ENCODE results near the gene TMEM108. TPM values are rescaled to one million over a fixed set of nuclear protein-coding genes. Genes with fewer than 3 reads are reported as not detected.
"Not testable (repeated sequence)": the region's sequence is repeated elsewhere in the genome, so short reads cannot be mapped to it uniquely, and the experiment has no call there.

TMEM108 gene
- total RNA-seq: 1 to 10 TPM in 1 of 4 donors, under 1 TPM in 1, not detected in 2; 0.21 to 1.5 TPM

- TF ChIP-seq POLR2A (IDR thresholded peaks at IDR 0.05) (no peak), EP300 (IDR thresholded peaks at IDR 0.05) (no peak)
- TF ChIP-seq, protein P1, sequence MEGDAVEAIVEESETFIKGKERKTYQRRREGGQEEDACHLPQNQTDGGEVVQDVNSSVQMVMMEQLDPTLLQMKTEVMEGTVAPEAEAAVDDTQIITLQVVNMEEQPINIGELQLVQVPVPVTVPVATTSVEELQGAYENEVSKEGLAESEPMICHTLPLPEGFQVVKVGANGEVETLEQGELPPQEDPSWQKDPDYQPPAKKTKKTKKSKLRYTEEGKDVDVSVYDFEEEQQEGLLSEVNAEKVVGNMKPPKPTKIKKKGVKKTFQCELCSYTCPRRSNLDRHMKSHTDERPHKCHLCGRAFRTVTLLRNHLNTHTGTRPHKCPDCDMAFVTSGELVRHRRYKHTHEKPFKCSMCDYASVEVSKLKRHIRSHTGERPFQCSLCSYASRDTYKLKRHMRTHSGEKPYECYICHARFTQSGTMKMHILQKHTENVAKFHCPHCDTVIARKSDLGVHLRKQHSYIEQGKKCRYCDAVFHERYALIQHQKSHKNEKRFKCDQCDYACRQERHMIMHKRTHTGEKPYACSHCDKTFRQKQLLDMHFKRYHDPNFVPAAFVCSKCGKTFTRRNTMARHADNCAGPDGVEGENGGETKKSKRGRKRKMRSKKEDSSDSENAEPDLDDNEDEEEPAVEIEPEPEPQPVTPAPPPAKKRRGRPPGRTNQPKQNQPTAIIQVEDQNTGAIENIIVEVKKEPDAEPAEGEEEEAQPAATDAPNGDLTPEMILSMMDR (IDR thresholded peaks at IDR 0.05): no peak
- Histone ChIP-seq H3K4me1 (peaks cover 0 to 23% (median 9%) of the 10 kb centered on the region in 4 donors), H3K4me3 (peak within 1 kb of the TSS; percentile 54 to 64 (median 62)), H3K9me3 (no peaks in the 10 kb centered on the region), H3K27ac (peak within 1 kb of the TSS in 1 of 4 donors; percentile 29), H3K27me3 (peaks cover 0 to 22% of the 10 kb centered on the region in 2 donors), H3K36me3 (no peaks in the 10 kb centered on the region)
- WGBS, 2 donors: 1 to 4% methylated on average over 22 to 38 of the region's 57 CpGs
- DNase-seq (ENCODE audit: low spot score in 2 of 2): peak; percentile 8 to 16
Measured at GRCh38 chr3:133038089-133038730, at the start of gene TMEM108. TMEM108 (plus strand) TSS chr3:133038391.

- H3K27ac ChIP-seq: no peak overlapping the region
- 55 to 61% methylated on average over 1 of the region's 1 CpG for WGBS, 2 donors
- no peak overlapping the region for H3K4me3 ChIP-seq
- H3K36me3 ChIP-seq: no peaks in the 10 kb centered on the region
- no peaks in the 10 kb centered on the region for H3K9me3 ChIP-seq
- H3K4me1 ChIP-seq: no peaks in the 10 kb centered on the region
- TF ChIP-seq POLR2A (IDR thresholded peaks at IDR 0.05) (no peak), EP300 (IDR thresholded peaks at IDR 0.05) (no peak)
- TF ChIP-seq, protein P1 (IDR thresholded peaks at IDR 0.05): no peak
- DNase-seq (ENCODE audit: low spot score in 2 of 2): no peak
- H3K27me3 ChIP-seq: no peaks in the 10 kb centered on the region
Measured at GRCh38 chr3:132995971-132996370, 42.2 kb upstream of the TMEM108 start.

DNA sequence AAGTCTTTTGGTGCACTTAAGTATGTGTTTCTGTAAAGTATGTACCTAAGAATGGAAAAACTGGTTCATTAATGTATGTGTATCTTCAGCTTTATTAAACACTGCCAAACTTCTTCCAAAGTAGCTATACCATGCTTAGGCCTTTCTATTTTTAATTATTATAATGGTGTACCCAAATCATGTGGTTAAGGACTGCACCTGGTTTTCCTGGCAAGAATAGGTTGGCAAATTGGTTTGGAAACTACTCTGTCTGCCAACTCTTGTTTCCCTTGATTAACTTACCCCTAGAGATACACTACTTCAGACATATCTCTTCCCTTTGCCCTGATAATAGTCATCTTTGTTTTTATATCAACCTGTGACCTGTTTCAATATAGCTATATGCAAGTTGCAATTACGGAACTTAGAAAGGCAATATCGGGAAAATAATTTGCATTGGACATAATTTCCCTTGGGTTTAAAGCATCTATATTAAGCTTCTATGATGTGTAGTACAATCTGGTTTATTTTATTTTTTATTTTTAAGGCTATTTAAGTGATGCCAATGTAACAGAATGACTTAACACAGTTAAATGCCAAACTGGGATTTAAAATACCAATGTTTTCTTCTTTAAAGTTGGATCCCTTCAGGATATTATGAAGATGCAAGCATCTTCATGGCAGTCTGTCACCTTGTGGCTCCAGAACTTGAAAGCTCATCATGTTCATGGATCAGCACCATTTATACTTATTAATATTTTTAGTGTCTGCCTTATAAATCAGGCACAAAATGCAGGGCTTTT, 40.6 kb upstream of the TMEM108 start:
- Histone ChIP-seq H3K36me3 (no peaks in the 10 kb centered on the region), H3K4me1 (no peaks in the 10 kb centered on the region), H3K9me3 (no peaks in the 10 kb centered on the region), H3K27ac (no peak overlapping the region), H3K4me3 (no peak overlapping the region), H3K27me3 (no peaks in the 10 kb centered on the region)
- WGBS, 2 donors: 91% methylated on average over 2 of the region's 2 CpGs
- TF ChIP-seq POLR2A (IDR thresholded peaks at IDR 0.05): no peak
- no peak for DNase-seq (ENCODE audit: low spot score in 2 of 2)

DNA sequence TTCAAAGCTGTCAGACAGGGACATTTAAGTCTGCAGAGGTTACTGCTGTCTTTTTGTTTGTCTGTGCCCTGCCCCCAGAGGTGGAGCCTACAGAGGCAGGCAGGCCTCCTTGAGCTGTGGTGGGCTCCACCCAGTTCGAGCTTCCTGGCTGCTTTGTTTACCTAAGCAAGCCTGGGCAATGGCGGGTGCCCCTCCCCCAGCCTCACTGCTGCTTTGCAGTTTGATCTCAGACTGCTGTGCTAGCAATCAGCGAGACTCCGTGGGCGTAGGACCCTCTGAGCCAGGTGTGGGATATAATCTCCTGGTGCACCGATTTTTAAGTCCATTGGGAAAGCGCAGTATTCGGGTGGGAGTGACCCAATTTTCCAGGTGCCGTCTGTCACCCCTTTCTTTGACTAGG, 33.2 kb upstream of the TMEM108 start:
- H3K9me3 ChIP-seq: peaks cover 0 to 16% (median 0%) of the 10 kb centered on the region in 4 donors
- H3K4me1 ChIP-seq; H3K27me3 ChIP-seq; H3K4me3 ChIP-seq; H3K27ac ChIP-seq; DNase-seq (ENCODE audit: low spot score in 2 of 2); H3K36me3 ChIP-seq: not testable (repeated sequence)
- 91 to 92% methylated on average over 7 to 8 of the region's 9 CpGs for WGBS, 2 donors

DNA sequence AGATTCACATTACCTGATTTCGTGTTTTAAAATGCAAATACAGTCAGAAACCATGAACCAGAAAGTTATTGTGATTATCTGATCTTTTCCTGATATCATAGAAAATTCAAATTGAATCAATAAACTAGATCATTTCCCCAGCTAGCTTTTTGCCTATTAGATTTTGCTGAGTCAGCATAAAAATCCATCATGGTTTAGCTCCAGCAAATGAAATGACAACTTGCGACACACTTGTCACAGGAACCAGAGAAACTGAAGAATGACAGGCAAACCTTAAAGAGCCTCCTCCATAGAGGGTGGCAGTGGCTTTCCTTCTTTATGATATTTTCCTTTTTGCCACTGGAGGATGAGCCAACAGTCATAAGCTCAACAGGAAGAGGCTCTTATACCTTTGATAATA, 30.6 kb upstream of the TMEM108 start:
- Histone ChIP-seq H3K27ac (no peak overlapping the region), H3K27me3 (no peaks in the 10 kb centered on the region), H3K4me3 (no peak overlapping the region), H3K36me3 (no peaks in the 10 kb centered on the region), H3K9me3 (peaks cover 0 to 34% (median 0%) of the 10 kb centered on the region in 4 donors), H3K4me1 (no peaks in the 10 kb centered on the region)
- 86 to 92% methylated on average over 2 of the region's 2 CpGs for WGBS, 2 donors
- DNase-seq (ENCODE audit: low spot score in 2 of 2): no peak
- TF ChIP-seq, protein P1 (IDR thresholded peaks at IDR 0.05): no peak
- TF ChIP-seq POLR2A (IDR thresholded peaks at IDR 0.05) (no peak), EP300 (IDR thresholded peaks at IDR 0.05) (no peak)

- WGBS, 2 donors: 96 to 98% methylated on average over 3 of the region's 3 CpGs
- DNase-seq (ENCODE audit: low spot score in 2 of 2): no peak
- H3K4me1 ChIP-seq: no peaks in the 10 kb centered on the region
- H3K4me3 ChIP-seq: no peak overlapping the region
- H3K27me3 ChIP-seq: no peaks in the 10 kb centered on the region
- H3K9me3 ChIP-seq: peaks cover 0 to 29% (median 0%) of the 10 kb centered on the region in 4 donors
- no peak overlapping the region for H3K27ac ChIP-seq
- no peaks in the 10 kb centered on the region for H3K36me3 ChIP-seq
- TF ChIP-seq, protein P1 (IDR thresholded peaks at IDR 0.05): no peak
- no peak for TF ChIP-seq EP300 (IDR thresholded peaks at IDR 0.05)
- TF ChIP-seq POLR2A (IDR thresholded peaks at IDR 0.05): no peak
Measured at GRCh38 chr3:133014325-133014724, 23.9 kb upstream of the TMEM108 start.

GRCh38 chr3:133015573-133015972, 22.6 kb upstream of the TMEM108 start:
- H3K27ac ChIP-seq; H3K27me3 ChIP-seq; H3K4me1 ChIP-seq; DNase-seq (ENCODE audit: low spot score in 2 of 2); H3K36me3 ChIP-seq; H3K4me3 ChIP-seq: not testable (repeated sequence)
- WGBS, 2 donors: 73 to 74% methylated on average over 5 of the region's 5 CpGs
- H3K9me3 ChIP-seq: peaks cover 0 to 18% (median 0%) of the 10 kb centered on the region in 4 donors
